PC-9 (cell line): ENCODE results near the gene OS9. TPM values are rescaled to one million over a fixed set of nuclear protein-coding genes. Genes with fewer than 3 reads are reported as not detected.
"Not testable (repeated sequence)": the region's sequence is repeated elsewhere in the genome, so short reads cannot be mapped to it uniquely, and the experiment has no call there.

Experiments
- BruUV-seq: library from RNA; stranded (reverse); fragments of 400-500 nt; replicated peaks from 2 replicates; lab custom pipeline; 2021; lab: Mats Ljungman, UMichigan
- CTCF ChIA-PET: fragments of 300-600 bp; sonication (Branson Sonifier 250); formaldehyde crosslinking; loops from one replicate; lab custom pipeline; 2022; ENCODE audit warnings: antibody characterized with exemption; lab: Charles Lee
- POLR2A ChIA-PET: fragments of 300-600 bp; sonication (Branson Sonifier 250); formaldehyde crosslinking; loops from one replicate; lab custom pipeline; 2022; ENCODE audit warnings: antibody characterized with exemption; ENCODE audit not compliant: unreplicated experiment; lab: Charles Lee
- DNase-seq, 2 experiments: peaks; one replicate each; pipeline versions ENCODE4 v3.0.0 to v3.0.0-alpha.2; 2015 to 2022; ENCODE audit warnings: mixed read lengths in 1 of 2
- H2AFZ ChIP-seq: fragments of 200-600 bp; sonication (generic); 2 replicates; pipeline ENCODE4 v1.8.1; 2017; ENCODE audit warnings: antibody characterized with exemption
- H3F3A ChIP-seq: fragments of 200-600 bp; sonication (generic); 2 replicates; pipeline ENCODE4 v1.8.1; 2017; ENCODE audit warnings: antibody characterized with exemption, mild to moderate bottlenecking, low read depth; ENCODE audit not compliant: insufficient read depth
- H3K27ac ChIP-seq: fragments of 200-600 bp; sonication (generic); 2 replicates; pipeline ENCODE4 v1.6.1; 2016; ENCODE audit warnings: mixed run types
- H3K27me3 ChIP-seq: fragments of 200-600 bp; sonication (generic); 2 replicates; pipeline ENCODE4 v1.6.1; 2016; ENCODE audit warnings: low read depth, mixed run types; ENCODE audit not compliant: insufficient read depth
- H3K36me3 ChIP-seq: fragments of 200-600 bp; sonication (generic); 2 replicates; pipeline ENCODE4 v1.6.1; 2016; ENCODE audit warnings: low read depth, mixed run types
- H3K4me1 ChIP-seq: fragments of 200-600 bp; sonication (generic); replicated peaks from 2 replicates; pipeline ENCODE4 v1.6.1; 2016; ENCODE audit warnings: mixed run types; ENCODE audit not compliant: insufficient read depth
- H3K4me2 ChIP-seq: fragments of 200-600 bp; sonication (generic); 2 replicates; pipeline ENCODE4 v1.6.1; 2017; ENCODE audit warnings: mixed run types
- H3K4me3 ChIP-seq: fragments of 200-600 bp; sonication (generic); 2 replicates; pipeline ENCODE4 v1.6.1; 2016; ENCODE audit warnings: mixed run types
- H3K79me2 ChIP-seq: fragments of 200-600 bp; sonication (generic); 2 replicates; pipeline ENCODE4 v1.6.1; 2017; ENCODE audit warnings: low read depth, mixed run types
- H3K9me2 ChIP-seq: fragments of 200-600 bp; sonication (generic); 2 replicates; pipeline ENCODE4 v1.8.1; 2017; ENCODE audit warnings: mild to moderate bottlenecking; ENCODE audit not compliant: insufficient read depth
- H3K9me3 ChIP-seq: fragments of 200-600 bp; sonication (generic); 2 replicates; pipeline ENCODE4 v1.8.1; 2016; ENCODE audit warnings: low read depth; ENCODE audit not compliant: insufficient read depth
- H4K20me1 ChIP-seq: fragments of 200-600 bp; sonication (generic); 2 replicates; pipeline ENCODE4 v1.8.1; 2017; ENCODE audit not compliant: insufficient read depth
- EZH2 ChIP-seq: fragments of 200-600 bp; sonication (generic); IDR thresholded peaks from 2 replicates; pipeline ENCODE4 v1.8.0; 2017; ENCODE audit warnings: antibody characterized with exemption, low read depth
- intact Hi-C: fragments of 100-400 bp; cut with micrococcal nuclease; formaldehyde crosslinking; loops from one replicate; pipeline ENCODE4 v1.10.0; 2022; ENCODE audit not compliant: unreplicated experiment
- total RNA-seq: library from RNA; stranded (reverse); gene quantifications from 2 replicates; pipeline ENCODE4 v1.2.3, GENCODE V29; 2021
- TF ChIP-seq, protein P1 (sequence below): fragments of 200-600 bp; sonication (generic); conservative IDR thresholded peaks from 2 replicates; pipeline ENCODE4 v1.6.1; 2017; ENCODE audit warnings: mixed run types, antibody characterized with exemption, mild to moderate bottlenecking, moderate library complexity

Gene OS9
- total RNA-seq, 1 experiment from 2014 or later: 96.7 TPM

DNA sequence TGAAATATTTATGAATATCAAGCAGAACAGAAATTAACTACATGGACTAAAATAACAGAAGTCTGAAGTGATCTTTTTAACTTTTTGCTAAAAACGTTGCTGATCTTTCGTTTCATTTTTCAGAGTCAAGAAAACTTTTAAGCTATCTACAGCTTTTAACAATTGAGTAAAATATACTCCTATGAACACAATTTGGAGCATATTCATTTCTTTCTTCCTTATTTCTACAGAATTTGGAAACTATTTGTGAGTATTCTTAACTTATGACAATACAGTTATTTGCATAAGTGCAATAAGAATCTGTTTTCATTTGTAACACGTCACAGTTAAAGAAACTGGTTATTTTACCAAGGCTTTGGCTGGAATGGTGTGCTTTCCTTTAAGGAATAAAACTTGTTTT lies 39.9 kb upstream of the OS9 start:
- Histone ChIP-seq H3K36me3 (no peaks in the 10 kb centered on the region), H3K9me3 (0 out of 2 replicates have a peak, but pooled peaks cover 4% of the 10 kb centered on the region), H4K20me1 (no peaks in the 10 kb centered on the region), H3K4me3 (no peak overlapping the region), H3F3A (no peaks in the 10 kb centered on the region), H2AFZ (no peak overlapping the region), H3K27ac (no peak overlapping the region), H3K27me3 (peaks cover 26% of the 10 kb centered on the region), H3K4me1 (no peaks in the 10 kb centered on the region), H3K4me2 (no peak overlapping the region), H3K79me2 (no peaks in the 10 kb centered on the region), H3K9me2 (no peaks in the 10 kb centered on the region)
- DNase-seq: no peak
- intact Hi-C loops: no loop called here
- BruUV-seq: no TSS peak
- POLR2A ChIA-PET: no interaction called here
- CTCF ChIA-PET: no interaction called here
- TF ChIP-seq, protein P1, sequence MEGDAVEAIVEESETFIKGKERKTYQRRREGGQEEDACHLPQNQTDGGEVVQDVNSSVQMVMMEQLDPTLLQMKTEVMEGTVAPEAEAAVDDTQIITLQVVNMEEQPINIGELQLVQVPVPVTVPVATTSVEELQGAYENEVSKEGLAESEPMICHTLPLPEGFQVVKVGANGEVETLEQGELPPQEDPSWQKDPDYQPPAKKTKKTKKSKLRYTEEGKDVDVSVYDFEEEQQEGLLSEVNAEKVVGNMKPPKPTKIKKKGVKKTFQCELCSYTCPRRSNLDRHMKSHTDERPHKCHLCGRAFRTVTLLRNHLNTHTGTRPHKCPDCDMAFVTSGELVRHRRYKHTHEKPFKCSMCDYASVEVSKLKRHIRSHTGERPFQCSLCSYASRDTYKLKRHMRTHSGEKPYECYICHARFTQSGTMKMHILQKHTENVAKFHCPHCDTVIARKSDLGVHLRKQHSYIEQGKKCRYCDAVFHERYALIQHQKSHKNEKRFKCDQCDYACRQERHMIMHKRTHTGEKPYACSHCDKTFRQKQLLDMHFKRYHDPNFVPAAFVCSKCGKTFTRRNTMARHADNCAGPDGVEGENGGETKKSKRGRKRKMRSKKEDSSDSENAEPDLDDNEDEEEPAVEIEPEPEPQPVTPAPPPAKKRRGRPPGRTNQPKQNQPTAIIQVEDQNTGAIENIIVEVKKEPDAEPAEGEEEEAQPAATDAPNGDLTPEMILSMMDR: no peak
- TF ChIP-seq EZH2: no peak

DNA sequence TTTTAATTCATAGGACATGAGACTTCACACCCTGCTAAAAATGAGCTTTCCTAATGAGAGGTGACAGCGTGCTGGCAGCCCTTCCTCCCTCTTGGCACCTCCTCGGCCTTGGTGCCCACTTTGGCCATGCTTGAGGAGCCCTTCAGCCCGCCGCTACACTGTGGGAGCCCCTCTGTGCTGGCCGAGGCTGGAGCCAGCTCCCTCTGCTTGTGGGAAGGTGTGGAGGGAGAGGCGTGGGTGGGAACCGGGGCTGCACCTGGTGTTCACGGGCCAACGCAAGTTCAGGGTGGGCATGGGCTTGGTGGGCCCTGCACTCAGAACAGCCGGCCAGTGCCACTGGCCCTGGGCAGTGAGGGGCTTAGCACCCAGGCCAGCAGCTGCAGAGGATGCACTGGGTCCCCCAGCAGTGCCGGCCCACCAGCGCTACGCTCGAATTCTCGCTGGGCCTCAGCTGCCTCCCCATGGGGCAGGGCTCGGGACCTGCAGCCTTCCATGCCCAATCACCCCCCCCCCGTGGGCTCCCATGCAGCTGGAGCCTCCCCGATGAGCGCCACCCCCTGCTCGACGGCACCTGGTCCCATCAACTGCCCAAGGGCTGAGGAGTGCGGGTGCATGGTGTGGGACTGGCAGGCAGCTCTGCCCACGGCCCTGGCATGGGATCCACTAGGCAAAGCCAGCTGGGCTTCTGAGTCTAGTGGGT lies 38.2 kb upstream of the OS9 start:
- no TSS peak for BruUV-seq
- no peak for TF ChIP-seq EZH2
- TF ChIP-seq, protein P1: no peak
- no peak overlapping the region for H2AFZ ChIP-seq
- no peak for DNase-seq
- no peaks in the 10 kb centered on the region for H3K9me2 ChIP-seq
- no peaks in the 10 kb centered on the region for H3K36me3 ChIP-seq
- H3F3A ChIP-seq: no peaks in the 10 kb centered on the region
- H4K20me1 ChIP-seq: no peaks in the 10 kb centered on the region
- peaks cover 27% of the 10 kb centered on the region for H3K27me3 ChIP-seq
- intact Hi-C loops: no loop called here
- no peaks in the 10 kb centered on the region for H3K4me1 ChIP-seq
- CTCF ChIA-PET: no interaction called here
- no peak overlapping the region for H3K27ac ChIP-seq
- H3K4me3 ChIP-seq: no peak overlapping the region
- POLR2A ChIA-PET: no interaction called here
- 0 out of 2 replicates have a peak, but pooled peaks cover 4% of the 10 kb centered on the region for H3K9me3 ChIP-seq
- no peak overlapping the region for H3K4me2 ChIP-seq
- H3K79me2 ChIP-seq: no peaks in the 10 kb centered on the region

DNA sequence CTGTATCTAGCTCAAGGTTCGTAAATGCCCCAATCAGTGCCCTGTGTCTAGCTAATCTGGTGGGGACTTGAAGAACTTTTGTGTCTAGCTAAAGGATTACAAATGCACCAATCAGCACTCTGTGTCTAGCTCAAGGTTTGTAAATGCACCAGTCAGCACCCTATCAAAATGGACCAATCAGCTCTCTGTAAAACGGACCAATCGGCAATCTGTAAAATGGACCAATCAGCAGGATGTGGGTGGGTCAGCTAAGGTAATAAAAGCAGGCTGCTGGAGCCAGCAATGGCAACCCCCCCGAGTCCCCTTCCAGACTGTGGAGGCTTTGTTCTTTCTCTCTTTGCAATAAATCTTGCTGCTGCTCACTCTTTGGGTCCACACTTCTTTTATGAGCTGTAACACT lies 37.5 kb upstream of the OS9 start:
- DNase-seq, H4K20me1 ChIP-seq, H3K9me3 ChIP-seq, H3K36me3 ChIP-seq, intact Hi-C loops, BruUV-seq, H3K27ac ChIP-seq, POLR2A ChIA-PET, H3K9me2 ChIP-seq, H3K79me2 ChIP-seq, H3K4me1 ChIP-seq, H3F3A ChIP-seq: not testable (repeated sequence)
- Histone ChIP-seq H3K4me2 (peak overlapping the region; percentile 41), H3K27me3 (peaks cover 27% of the 10 kb centered on the region), H2AFZ (peak overlapping the region; percentile 61; the same call in 1 of the 2 replicates), H3K4me3 (peak overlapping the region; percentile 28; the same call in 1 of the 2 replicates)
- CTCF ChIA-PET: interaction anchor here (0.6 kb wide), 1 partner anchor 16 kb away, joined by 4 read pairs; no protein-coding TSS in a partner anchor
